K562 (cell line): ENCODE results near the gene BCL2L12. TPM values are rescaled to one million over a fixed set of nuclear protein-coding genes. Genes with fewer than 3 reads are reported as not detected.

ENCODE experiments used
- CBX5 ChIP-seq: IDR thresholded peaks from 2 replicates; pipeline ENCODE4 v1.6.1; 2014; ENCODE audit warnings: low read depth, borderline replicate concordance
- CUX1 ChIP-seq: fragments of 200-800 bp; sonication (Bioruptor generic); IDR thresholded peaks from 2 replicates; pipeline ENCODE4 v1.6.1; 2016; ENCODE audit warnings: missing genetic modification characterization, missing compliant biosample characterization
- CXXC5 ChIP-seq: fragments of 250-450 bp; sonication (Bioruptor Pico); IDR thresholded peaks from 2 replicates; pipeline ENCODE4 v1.8.0; 2022; ENCODE audit warnings: inconsistent platforms, mild to moderate bottlenecking, moderate library complexity
- E2F3 ChIP-seq: fragments of 250-450 bp; sonication (Bioruptor Pico); IDR thresholded peaks from 2 replicates; pipeline ENCODE4 v1.4.0; 2020; ENCODE audit warnings: mild to moderate bottlenecking
- ELK3 ChIP-seq: fragments of 450-650 bp; formaldehyde crosslinking; IDR thresholded peaks from 2 replicates; pipeline ENCODE4 v1.4.0; 2020; ENCODE audit warnings: mild to moderate bottlenecking
- FOXK2 ChIP-seq, 2 experiments: fragments of 450-650 bp; IDR thresholded peaks in 1 of 2; conservative IDR thresholded peaks in 1 of 2; 2 replicates each; pipeline ENCODE4 v1.6.1; 2016; ENCODE audit warnings: low read depth in 2 of 2, mild to moderate bottlenecking in 1 of 2
- RBM15 ChIP-seq: fragments of 200-400 bp; formaldehyde crosslinking; IDR thresholded peaks from 2 replicates; pipeline ENCODE4 v1.6.1; 2018; ENCODE audit warnings: mild to moderate bottlenecking, low read length, moderate library complexity; ENCODE audit not compliant: insufficient read depth
- TAF15 ChIP-seq: fragments of 200-400 bp; formaldehyde crosslinking; IDR thresholded peaks from 2 replicates; pipeline ENCODE4 v1.6.1; 2017; ENCODE audit warnings: mild to moderate bottlenecking, low read depth, low read length, moderate library complexity
- TCF15 ChIP-seq: fragments of 250-450 bp; sonication (Bioruptor Pico); IDR thresholded peaks from 2 replicates; pipeline ENCODE4 v1.8.0; 2022; ENCODE audit warnings: moderate library complexity, mild to moderate bottlenecking, inconsistent platforms
- TRIM25 ChIP-seq: fragments of 450-650 bp; IDR thresholded peaks from 2 replicates; pipeline ENCODE4 v1.7.0; 2016; ENCODE audit warnings: borderline replicate concordance
- ZNF589 ChIP-seq: fragments of 200-800 bp; sonication (Bioruptor generic); IDR thresholded peaks from 2 replicates; pipeline ENCODE4 v1.6.1; 2016; ENCODE audit warnings: low read depth, missing genetic modification characterization, missing compliant biosample characterization
- ZNF639 ChIP-seq, 2 experiments: fragments of 200-800 bp in 1 of 2; sonication (Bioruptor generic) in 1 of 2; sonication (generic) in 1 of 2; formaldehyde crosslinking in 1 of 2; IDR thresholded peaks in 1 of 2; conservative IDR thresholded peaks in 1 of 2; 2 replicates each; pipeline versions ENCODE4 v1.5.0 to v1.6.1; 2016 to 2020; ENCODE audit warnings: missing compliant biosample characterization in 1 of 2, missing genetic modification characterization in 1 of 2, missing genetic modification reagents in 1 of 2
- ZNF740 ChIP-seq, 3 experiments: fragments of 200-800 bp in 1 of 3; sonication (Bioruptor generic) in 1 of 3; sonication (generic) in 1 of 3; formaldehyde crosslinking in 1 of 3; IDR thresholded peaks; 2 replicates each; pipeline versions ENCODE4 v1.6.1 to v1.8.0; 2016 to 2022; ENCODE audit warnings: mild to moderate bottlenecking in 2 of 3, missing compliant biosample characterization in 2 of 3, missing genetic modification characterization in 2 of 3, missing genetic modification reagents in 1 of 3
- polyA plus RNA-seq, 8 experiments: library from polyadenylated mRNA; depleted of rRNA in 4 of 8; stranded (reverse) in 5 of 8; unstranded in 3 of 8; fragments of >200 nt; fragmentation: Nextera tagmentation in 2 of 8; fragmentation: Illumina TruSeq in 1 of 8; extraction: Ambion mirVana in 2 of 8; extraction: Trizol in 1 of 8; gene quantifications; 2 replicates each; pipeline versions ENCODE4 v1.2.1 to v1.2.3, GENCODE V29; 2011 to 2014; ENCODE audit warnings: inconsistent platforms in 1 of 8, missing spikeins in 1 of 8
- total RNA-seq, 7 experiments: library from RNA; depleted of rRNA in 6 of 7; stranded (reverse); fragments of >200 nt in 6 of 7; fragmentation: Illumina TruSeq in 2 of 7; extraction: Trizol in 2 of 7; gene quantifications; 2 replicates each; pipeline versions ENCODE4 v1.2.1 to v1.2.3, GENCODE V29; 2011 to 2021; ENCODE audit warnings: low replicate concordance in 1 of 7

The BCL2L12 gene
- total and polyA plus RNA-seq, 9 of the 15 experiments (the other 6 are each of a cell fraction or from before 2014, with no cell fraction given) = 7.4 to 263 (median 81.2) TPM

GRCh38 chr19:49665351-49666119 is at the start of gene BCL2L12, which contains the start of gene IRF3 (continued):
- no peak for TF ChIP-seq CUX1 (CRISPR knock-in tag)
- 0 out of 2 replicates have a peak, but pooled peaks have one; percentile 48 for TF ChIP-seq ZNF589 (CRISPR knock-in tag)
- TF ChIP-seq RBM15 = no peak
- TF ChIP-seq E2F3 (CRISPR knock-in tag) = no peak
- TF ChIP-seq ZNF639 (CRISPR knock-in tag; conservative IDR thresholded peaks at IDR 0.05 in 1 of 2, IDR thresholded peaks at IDR 0.05 in 1 of 2) = no peak; a peak in 1 of 4 replicates
- TF ChIP-seq FOXK2 (conservative IDR thresholded peaks at IDR 0.05 in 1 of 2, IDR thresholded peaks at IDR 0.05 in 1 of 2; ENCODE audit: low read depth in 2 of 2) = no peak; a peak in 1 of 4 replicates
- TF ChIP-seq TAF15 = no peak
- no peak for TF ChIP-seq TRIM25
- TF ChIP-seq TCF15 (CRISPR knock-in tag) = no peak
- TF ChIP-seq ELK3 (CRISPR knock-in tag) = no peak
- TF ChIP-seq ZNF740 (CRISPR knock-in tag; IDR thresholded peaks at IDR 0.05) = no peak
- no peak for TF ChIP-seq ZNF740 (tag; IDR thresholded peaks at IDR 0.05)
- no peak for TF ChIP-seq CBX5
- peak; percentile 77 for TF ChIP-seq CXXC5 (CRISPR knock-in tag)
